HG03558 (cell line): ENCODE measurements around the gene COLEC12.

Experiments
- ATAC-seq: cut with Tn5 transposase; IDR thresholded peaks from one replicate; pipeline ENCODE4 v1.9.1; 2021; ENCODE audit warnings: moderate number of reproducible peaks; ENCODE audit not compliant: unreplicated experiment; ENCODE audit errors: extremely low read depth

Gene COLEC12

DNA sequence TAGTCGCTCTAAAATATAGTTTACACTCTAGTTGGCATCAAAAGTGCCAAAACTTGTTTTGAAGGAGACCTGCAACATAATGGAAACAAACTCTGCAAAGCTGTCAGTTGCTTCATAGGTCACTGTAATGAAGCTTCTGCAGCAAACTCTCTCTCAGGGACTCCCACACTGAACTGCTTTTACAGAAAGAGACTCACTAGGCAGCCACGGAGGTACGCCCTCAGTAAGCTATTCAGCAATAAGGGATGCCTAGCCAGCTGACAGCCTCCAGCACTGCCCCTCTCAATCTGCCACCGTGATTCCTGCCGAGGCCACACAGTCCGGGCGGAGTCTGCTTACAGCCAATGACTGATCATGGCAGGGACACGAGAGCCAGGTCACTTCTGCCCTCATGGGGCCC, 51.1 kb downstream of the COLEC12 start:
- no peak for ATAC-seq

DNA sequence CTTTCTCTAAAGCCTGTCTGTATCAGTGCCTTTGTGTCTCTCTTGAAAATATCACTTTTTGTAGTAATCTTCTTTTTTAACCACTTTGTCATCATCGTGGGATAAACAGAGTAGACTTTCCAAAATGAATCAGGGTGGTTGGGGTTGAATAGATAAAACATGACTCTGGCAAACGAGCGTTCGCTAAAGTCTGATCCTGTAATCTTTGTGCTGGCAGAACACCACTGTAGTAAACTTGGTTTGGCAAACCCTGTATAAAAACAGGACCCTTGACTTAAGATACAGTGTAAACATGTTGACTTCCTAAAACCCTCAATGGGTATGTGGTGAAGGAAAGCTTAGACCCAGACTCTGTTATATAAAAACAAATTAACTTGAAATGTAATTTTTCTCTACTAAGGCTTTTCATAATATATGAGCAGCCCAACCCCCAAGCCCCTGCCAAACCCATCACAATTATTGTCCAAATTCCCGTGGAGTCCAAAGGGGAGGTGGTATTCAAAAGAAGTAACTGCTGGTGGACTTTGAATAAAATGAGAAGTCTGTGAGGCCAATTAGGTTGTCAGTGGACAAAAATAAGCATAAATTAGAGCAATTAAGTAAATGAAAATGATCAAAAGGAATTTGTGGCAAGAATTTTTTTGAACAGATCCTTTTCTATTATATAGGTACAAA, 52.2 kb downstream of the COLEC12 start:
- ATAC-seq = no peak

DNA sequence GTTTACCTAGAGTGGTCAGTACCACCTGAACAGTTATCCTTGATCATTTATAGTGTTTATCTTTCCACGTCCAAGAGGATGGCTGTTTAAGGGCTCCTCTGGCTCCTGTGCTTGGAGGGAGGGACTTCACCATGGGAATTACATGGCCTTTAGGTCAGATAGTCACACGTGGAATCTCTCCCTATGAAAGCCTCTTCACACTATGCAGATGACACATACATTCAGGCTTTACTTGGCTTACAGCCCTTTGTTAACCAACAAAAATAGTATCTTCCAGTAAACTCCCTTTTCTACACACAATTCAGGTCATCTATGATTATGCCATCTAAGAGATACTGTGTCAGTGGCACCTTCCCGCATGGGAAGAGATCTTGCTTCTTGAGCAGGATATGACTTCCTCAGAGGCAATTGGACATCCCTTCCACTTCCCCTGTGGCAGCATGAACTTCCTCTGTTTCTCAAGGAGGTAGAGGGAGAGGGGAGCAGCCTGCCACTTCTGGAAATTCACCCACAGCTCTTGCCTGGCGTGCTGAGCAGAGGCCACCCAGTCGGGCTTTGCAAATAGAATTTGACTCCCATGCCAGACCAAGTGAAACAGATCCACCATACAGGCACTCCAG, 53.5 kb downstream of the COLEC12 start:
- ATAC-seq = no peak

DNA sequence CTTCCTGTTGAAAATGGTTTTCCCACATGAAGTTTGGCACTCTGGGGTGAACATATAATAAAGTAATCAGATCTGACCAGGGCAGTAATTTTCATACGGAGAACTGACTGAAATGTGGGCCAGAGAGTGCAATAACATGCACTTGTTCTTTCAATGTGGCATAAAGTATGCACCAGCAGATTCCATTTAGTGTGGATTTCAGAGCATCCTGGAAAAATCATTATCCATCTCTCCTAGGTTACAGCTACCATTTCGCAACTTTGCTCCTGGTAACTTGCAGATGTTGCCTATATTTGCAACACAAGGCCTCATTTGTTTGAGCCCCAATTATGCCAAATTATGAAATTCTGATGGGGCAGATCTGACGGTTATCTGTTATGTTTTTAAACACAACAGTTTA, 55.4 kb downstream of the COLEC12 start:
- ATAC-seq = no peak

DNA sequence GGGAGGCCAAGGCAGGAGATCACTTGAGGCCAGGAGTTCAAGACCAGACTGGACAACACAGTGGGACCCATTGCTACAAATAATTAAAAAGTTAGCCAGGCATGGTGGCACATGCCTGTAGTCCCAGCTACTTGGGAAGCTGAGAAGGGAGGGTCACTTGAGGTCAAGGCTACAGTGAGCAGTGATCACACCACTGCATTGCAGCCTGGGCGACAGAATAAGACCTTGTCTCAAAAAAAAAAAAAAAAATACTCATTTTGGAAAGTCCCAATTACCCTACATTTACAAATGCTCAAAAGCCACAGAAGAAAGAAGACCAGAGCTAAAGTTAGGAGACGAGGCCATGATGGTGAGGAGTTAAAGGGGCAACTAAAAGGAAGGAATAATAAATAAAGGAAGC, 61.9 kb downstream of the COLEC12 start:
- ATAC-seq = no peak

DNA sequence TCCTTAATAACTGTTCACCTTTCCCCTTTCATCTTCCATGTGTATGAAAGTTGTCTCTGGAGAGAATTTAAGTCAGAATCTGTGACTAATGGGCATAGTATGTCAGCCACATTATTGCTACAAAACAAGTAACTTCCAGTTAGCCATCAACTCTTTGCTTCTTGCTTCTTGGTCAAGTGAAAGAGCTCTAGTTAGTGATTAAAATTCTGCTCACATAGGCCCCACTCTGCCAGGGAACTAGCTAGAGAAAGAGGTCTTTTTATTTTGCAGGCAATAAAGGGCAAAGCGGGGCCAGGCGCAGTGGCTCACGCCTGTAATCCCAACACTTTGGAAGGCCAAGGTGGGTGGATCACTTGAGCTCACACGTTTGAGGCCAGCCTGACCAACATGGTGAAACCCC, 64.6 kb downstream of the COLEC12 start:
- ATAC-seq = no peak

DNA sequence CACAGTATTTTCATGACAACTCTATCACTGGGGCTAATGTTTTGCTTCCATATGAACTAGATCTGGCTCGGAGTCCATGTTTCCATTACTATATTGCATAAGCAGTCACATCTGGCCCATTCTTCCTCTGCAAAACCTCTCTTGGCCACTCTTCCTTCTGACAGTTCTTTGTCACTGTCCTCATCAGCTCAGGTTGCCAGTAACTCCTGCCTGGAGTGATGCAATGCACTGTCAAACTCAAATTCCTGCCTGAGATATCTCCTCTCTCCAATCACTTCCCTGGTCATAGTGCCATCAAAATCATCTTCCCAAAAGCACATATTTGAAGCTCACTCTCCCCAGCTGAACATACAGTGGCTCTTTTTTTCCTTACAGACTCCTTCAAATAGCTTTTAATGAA, 66.1 kb downstream of the COLEC12 start:
- ATAC-seq = no peak

DNA sequence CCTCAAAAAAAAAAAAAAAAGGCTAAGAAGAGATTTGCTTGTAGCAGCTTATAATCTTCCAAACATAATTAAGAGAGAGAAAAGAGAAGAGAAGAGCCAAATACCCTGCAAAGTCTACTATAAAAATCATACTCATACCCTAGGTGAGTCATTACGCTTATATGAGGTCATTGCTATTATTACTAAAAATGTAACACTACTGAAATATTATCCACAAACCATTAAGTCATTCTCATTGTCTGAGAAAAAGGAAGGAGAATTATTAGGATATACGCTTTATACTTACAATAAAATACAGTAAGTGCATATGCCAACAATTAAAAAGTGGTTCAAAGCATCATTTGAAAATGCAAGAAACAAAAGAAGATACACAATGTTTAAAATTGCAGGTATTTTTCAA, 66.5 kb downstream of the COLEC12 start:
- ATAC-seq = no peak

DNA sequence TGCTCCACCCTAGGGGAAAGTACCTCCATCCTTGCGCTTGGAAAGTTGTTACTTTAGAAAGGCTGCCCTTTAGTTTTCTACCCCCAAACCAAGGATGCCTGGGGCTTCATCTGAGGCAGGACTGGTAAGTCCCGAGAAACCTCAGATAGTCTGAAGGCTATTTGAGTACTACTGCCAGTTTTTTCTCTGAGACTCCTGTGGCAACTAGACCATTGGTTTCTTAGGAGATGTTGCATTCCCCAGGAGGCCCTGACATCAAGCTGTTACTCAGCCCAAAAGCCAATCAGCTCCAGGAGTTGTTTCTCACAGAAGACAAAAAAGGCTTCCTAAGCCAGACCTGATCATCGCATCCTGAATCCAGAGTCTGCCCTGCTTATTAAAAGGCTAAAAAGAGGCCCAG, 67.2 kb downstream of the COLEC12 start:
- ATAC-seq = no peak

DNA sequence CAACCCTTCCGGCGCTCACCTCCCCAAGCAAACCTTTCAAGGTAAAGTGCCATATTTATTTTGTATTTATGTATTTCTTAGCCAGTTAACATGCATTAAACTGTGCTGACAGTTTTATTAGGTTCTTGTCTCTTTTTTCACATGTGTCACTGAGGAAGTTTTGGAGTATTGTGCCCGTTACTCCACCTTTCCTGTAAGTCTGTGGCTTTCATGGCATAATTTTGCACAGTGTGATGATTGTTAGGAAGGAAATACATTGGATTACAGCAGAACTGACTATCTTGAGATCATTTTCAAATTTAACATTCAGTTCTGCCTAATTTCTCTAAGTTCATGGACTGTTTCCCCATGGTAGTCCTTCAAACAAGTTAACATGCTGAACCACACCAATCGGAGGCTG, 67.7 kb downstream of the COLEC12 start:
- ATAC-seq = no peak

DNA sequence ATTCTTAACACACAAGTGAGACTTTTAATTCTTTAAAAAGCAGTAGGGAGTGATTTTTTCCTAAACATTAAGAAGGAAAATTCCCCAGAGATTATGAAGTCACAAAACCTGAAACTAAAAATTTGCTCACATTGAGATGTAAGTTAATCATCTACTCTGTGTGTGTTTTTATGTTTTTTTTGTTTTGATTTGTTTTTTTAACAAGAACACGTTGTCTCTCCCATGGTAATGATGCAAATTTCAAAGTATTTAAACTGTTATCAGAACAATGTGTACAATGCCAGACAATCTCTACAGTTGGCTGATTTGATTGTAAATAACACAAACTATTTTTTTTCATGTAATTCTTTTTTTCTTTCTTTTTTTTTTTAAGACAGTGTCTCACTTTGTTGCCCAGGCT, 71.5 kb downstream of the COLEC12 start:
- ATAC-seq = no peak

DNA sequence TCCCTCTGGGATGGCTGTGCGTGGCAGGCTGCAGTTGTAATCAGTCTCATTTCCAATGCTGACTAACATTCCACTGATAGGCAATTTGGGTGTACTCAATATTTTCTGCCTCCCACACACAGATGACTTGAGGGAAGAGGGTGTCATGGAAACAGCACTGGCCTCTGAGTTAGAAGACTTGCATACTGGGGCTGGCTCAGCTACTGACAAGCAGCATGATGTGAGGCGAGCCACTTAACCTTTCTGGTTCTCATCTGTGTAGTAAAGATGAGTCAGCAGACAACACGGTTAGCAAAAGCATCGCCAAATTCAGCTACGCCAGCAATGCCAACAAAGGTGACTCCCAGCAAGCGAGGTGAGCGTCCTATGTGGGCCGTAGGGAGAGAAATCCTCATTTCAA, 73.5 kb downstream of the COLEC12 start:
- no peak for ATAC-seq

DNA sequence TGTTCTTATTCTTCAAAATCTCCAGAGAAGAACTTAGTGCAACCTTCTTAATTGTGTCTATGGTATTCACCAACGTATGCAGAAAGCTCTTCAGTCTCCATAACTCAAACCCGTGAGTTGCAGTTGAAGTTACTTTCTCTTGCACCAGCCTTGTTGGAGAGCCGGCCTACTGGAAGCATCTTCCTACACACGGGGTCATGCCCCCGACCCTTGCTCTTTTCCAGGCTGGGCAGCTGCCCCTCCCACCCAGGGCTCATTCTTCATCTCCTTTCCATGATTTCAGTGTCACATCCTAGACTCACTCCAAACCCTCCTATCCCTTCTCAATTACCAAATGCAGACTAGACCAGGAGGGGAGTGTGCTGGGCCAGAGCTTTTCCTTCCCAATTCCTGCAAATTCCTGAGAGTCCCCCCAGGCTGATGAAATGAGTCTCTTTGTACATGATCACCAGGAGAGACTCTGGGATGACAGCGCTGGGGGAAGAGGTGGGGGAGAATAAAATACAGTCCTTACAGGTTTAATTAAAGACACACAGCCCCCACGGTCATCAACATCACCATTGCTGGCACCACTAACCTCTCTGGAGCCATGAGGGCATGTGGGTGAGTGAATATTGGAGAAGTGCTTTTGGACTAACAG, 75.3 kb downstream of the COLEC12 start:
- ATAC-seq = no peak

DNA sequence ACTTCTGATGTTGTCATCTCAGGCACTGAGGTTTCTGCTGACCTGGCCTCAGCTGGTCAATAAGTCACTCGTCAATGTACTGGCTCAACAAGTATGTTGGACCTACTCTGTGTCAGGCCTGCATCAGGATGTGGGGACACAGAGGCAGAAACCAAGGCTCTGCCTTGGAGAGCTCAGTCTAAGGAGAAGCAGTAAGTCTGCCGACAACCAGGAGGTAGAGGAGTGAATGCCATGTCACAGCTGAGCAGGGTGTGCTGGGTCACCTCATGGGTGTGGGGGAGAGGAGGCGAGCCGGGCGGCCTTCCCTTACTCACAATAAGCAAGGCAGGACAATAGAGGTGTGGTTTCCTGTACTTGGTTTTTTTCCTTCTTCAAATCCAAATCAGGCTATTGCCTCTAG, 75.8 kb downstream of the COLEC12 start:
- no peak for ATAC-seq

DNA sequence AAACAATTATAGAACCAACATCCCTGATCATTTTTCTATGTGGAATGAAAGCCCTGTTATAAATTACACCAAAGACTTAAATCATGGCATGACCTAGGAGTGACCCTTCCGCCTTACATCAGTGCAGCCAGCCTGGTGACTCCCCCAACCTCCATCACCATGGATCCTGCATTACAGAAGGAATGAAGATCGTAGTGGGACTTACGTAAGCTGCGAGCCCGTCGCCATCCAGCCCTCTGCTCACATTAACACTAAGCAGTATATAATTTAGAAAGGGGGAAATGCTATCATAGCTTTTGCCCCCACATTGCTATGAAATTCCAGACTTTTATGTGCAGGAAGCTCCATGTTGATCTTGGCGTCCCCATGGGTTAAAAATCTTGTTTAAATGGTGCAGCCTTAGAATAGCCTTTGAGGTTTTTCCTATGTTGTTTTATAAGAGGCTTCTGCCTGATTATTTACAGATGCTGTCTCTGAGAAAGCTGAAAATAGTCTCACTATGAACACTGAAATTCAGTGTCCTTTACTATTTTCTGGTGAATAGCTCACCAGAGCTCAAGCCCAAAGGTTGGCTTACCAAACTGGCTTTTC, 76.3 kb downstream of the COLEC12 start:
- no peak for ATAC-seq

DNA sequence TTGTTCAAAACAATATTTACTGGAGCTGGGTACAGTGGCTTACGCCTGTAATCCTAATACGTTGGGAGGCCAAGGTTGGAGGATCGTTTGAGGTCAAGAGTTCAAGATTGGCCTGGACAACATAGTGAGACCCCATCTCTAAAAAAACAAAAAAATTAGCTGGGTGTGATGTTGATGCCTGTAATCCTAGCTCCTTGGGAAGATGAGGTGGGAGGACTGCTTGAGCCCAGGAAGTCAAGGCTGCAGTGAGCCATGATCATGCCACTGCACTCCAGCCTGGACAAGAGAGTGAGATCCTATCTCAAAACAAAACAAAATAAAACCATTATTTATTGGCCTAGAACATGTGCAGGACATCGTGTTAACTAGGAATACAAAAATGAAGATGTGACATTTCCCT, 77.5 kb downstream of the COLEC12 start:
- ATAC-seq = no peak

DNA sequence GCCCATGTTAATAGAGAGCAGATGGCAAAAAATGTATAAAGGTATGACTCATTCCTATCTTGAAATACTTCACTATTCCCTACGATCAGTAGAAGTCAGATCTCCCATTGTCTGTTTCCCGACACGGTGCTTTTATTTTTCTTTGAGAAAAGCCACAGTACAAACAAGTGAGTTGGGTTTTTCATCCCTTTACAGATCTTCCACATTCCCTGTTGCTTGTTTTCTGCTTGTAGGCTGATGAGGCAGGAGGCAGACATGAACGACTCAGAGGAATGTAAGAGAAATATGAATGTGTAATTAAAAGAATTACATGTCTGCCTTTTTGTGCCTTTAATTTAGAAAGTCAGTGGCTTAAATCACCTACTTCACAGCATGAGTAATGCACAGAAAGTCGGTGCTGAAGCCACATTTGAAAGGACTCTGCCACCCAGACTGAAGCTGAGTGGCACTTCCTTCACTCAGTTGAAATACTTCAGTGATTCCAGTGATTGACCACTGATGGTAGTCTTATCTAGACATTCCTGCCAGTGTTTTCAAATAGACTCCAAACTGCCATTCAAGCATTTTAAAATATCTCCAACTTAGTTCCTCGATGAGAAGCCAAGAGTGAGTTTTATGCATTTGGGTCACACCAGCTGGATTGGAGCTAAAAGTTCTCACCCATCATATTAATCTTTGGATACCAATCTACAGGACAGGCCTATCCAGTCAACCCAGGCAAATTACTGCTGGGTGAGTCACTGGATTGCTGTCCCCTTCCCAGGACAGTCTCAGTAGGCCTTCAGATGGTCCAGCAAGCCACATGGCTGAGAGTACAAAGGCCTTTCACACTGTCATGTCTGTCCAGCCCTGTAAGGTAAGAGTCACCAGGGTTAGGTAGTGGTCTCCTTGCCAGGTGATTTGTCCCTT, 79.0 kb downstream of the COLEC12 start:
- ATAC-seq = no peak

DNA sequence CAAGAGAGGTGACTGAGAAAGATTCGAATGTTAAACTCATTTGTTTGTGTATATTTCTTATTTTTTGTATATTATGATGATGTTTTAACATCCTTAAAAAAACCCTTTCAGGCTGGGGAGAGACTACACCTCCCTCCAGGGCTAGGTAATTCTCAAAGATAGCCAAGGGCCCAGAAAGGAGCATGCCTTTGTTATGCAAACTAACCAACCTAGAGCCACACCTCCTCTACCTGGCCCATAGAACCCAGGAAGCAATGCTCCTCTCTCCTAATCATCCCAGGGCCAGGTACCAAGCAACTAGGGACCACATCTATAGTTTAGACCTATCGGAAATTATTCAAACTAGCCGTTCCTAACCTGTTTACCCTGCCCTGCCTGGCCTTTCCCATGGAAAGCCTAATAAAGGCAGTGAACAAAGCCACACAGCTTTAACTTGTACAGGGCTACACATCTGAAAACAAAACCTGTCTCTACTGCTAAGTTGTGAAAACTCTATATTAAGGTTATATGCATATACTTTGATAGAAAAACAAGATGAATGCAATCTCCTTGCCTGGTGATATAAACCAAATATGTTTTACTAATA, 79.7 kb downstream of the COLEC12 start:
- ATAC-seq = no peak

DNA sequence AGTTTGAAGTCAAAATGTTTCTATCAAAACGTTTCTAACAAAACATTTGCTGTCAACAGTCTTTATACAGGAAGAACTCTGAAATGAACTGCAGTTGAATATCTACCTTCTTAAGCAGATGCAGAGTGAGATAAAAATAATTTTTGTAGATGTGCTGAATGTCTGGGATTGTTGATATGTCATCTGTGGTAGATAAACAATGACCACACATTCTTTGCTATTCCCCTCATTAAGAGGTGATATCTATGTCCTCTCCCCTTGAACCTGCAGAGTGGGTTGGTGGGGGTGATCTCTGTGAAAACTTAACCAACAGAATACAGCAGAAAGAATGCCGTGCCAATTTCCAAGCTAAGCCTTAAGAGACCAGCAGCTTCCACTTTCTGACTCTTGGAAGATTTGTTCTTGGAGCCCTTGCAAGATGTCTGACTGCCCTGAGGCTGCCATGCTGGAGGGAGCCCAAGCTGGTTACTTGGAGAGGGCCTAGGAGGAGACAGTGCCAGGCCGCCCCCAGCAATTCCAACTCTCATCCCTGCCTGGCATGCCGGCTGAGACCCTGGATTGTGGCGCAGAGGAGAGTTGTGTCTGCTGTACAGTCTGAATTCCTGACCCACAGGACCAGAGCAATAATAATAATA, 80.8 kb downstream of the COLEC12 start:
- no peak for ATAC-seq

DNA sequence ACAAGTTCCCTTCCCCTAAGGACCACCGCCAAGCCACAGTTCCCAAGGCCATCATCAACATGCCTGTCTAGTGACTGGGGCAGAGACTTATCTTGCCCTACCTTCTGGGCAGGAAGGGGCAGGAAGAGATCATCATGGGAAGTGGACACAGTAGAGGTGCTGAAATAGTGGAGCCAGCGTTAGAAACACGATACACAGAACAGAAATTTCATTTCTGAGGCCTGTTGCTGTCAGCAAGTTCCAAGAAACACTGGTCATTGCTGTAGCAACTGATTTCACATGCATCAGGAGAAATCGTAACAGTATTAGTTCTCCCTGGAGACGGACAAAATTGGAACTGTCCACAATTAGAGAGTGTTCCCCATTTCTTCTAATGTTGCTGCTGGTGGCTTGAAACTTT, 83.0 kb downstream of the COLEC12 start:
- no peak for ATAC-seq
